K562 (cell line): ENCODE measurements around the gene KNTC1.

Source experiments
- CTCF ChIP-seq, 3 experiments: IDR thresholded peaks in 2 of 3; conservative IDR thresholded peaks in 1 of 3; 2 replicates each; pipeline ENCODE4 v1.5.1; 2011 to 2012; ENCODE audit warnings: low read length in 3 of 3, mild to moderate bottlenecking in 3 of 3, control low read depth in 2 of 3, improper control_type of control experiment in 1 of 3, inconsistent platforms in 1 of 3, low read depth in 1 of 3, mixed read lengths in 1 of 3, moderate library complexity in 1 of 3; ENCODE audit not compliant: insufficient read depth in 2 of 3
- GABPA ChIP-seq: fragments of 200-800 bp; sonication (Bioruptor generic); conservative IDR thresholded peaks from 2 replicates; pipeline ENCODE4 v1.6.1; 2016; ENCODE audit warnings: low read depth, missing genetic modification characterization, missing compliant biosample characterization
- ZNF274 ChIP-seq: IDR thresholded peaks from 2 replicates; pipeline ENCODE4 v1.6.1; 2011; ENCODE audit warnings: low read depth, mild to moderate bottlenecking, low read length, moderate library complexity, borderline replicate concordance

- TF ChIP-seq ZNF274 (no peak), CTCF (IDR thresholded peaks at IDR 0.05 in 2 of 3, conservative IDR thresholded peaks at IDR 0.05 in 1 of 3; ENCODE audit: insufficient read depth in 2 of 3, low read depth in 1 of 3, low read length in 3 of 3) (no peak), GABPA (tag) (no peak)
Observed at GRCh38 chr12:122560138-122560537, 33.1 kb downstream of the KNTC1 start.
